Tibial artery (tissue), 4 donors: ENCODE measurements around the gene ZFP36L2.

Experiments used
- DNase-seq, 2 donors: peaks; one replicate each; pipeline ENCODE4 v3.0.0-alpha.2; 2019
- H3K27ac ChIP-seq, 2 donors: fragments of 200-600 bp; sonication (generic) in 1 of 2; 1 replicate in 1 of 2; 2 replicates in 1 of 2; pipeline ENCODE4 v1.5.1; 2018 to 2019; ENCODE audit warnings: mild to moderate bottlenecking in 1 of 2
- H3K27me3 ChIP-seq, 2 donors: fragments of 200-600 bp; sonication (generic) in 1 of 2; one replicate each; pipeline versions ENCODE4 v1.5.1 to v1.6.0; 2016 to 2019
- H3K36me3 ChIP-seq, 3 donors: fragments of 200-600 bp; sonication (generic) in 2 of 3; one replicate each; pipeline ENCODE4 v1.5.1; 2016 to 2019; ENCODE audit warnings: mild to moderate bottlenecking in 2 of 3
- H3K4me1 ChIP-seq, 4 donors: fragments of 200-600 bp; sonication (generic) in 2 of 4; 1 replicate in 3 of 4; 2 replicates in 1 of 4; pipeline ENCODE4 v1.5.1; 2016 to 2019
- H3K4me3 ChIP-seq, 2 donors: fragments of 200-600 bp; sonication (generic) in 1 of 2; 1 replicate in 1 of 2; 2 replicates in 1 of 2; pipeline ENCODE4 v1.5.1; 2018 to 2019; ENCODE audit warnings: mild to moderate bottlenecking in 2 of 2
- H3K9me3 ChIP-seq, 3 donors: fragments of 200-600 bp; sonication (generic) in 1 of 3; one replicate each; pipeline ENCODE4 v1.5.1; 2016 to 2019
- CTCF ChIP-seq, 2 experiments: fragments of 200-600 bp in 1 of 2; fragments of 450-650 bp in 1 of 2; IDR thresholded peaks; one replicate each; pipeline ENCODE4 v1.5.1; 2017 to 2019; ENCODE audit warnings: antibody characterized with exemption in 2 of 2, mild to moderate bottlenecking in 1 of 2, moderate library complexity in 1 of 2
- intact Hi-C: fragments of 100-400 bp; cut with DNase I; formaldehyde crosslinking; loops from one replicate; pipeline ENCODE4 v1.15.0; 2023; ENCODE audit warnings: low total_unique reads

Gene ZFP36L2

GRCh38 chr2:43226558-43226954, at the start of gene ZFP36L2:
Gene ZFP36L2, minus strand, starts transcription at chr2:43226606. Its CDS starts 291 bp downstream, at chr2:43226315.
- intact Hi-C loops = loop anchor here (2.0 to 10.0 kb wide), 5 partner anchors 152 to 311 kb away; no protein-coding TSS in a partner anchor
- Histone ChIP-seq H3K4me3 (peak within 1 kb of the TSS; percentile 87 to 89), H3K9me3 (no peaks in the 10 kb centered on the region), H3K27ac (peak within 1 kb of the TSS; percentile 96 to 99), H3K4me1 (peaks cover 0 to 38% (median 23%) of the 10 kb centered on the region in 4 donors), H3K27me3 (no peaks in the 10 kb centered on the region), H3K36me3 (peaks cover 32 to 54% (median 49%) of the 10 kb centered on the region in 3 donors)
- peak; percentile 93 to 98 for DNase-seq
- no peak for TF ChIP-seq CTCF (IDR thresholded peaks at IDR 0.05)

- DNase-seq = peak in 1 of 2 donors; percentile 12
- no peaks in the 10 kb centered on the region for H3K27me3 ChIP-seq
- peaks cover 0 to 60% (median 46%) of the 10 kb centered on the region in 4 donors for H3K4me1 ChIP-seq
- H3K9me3 ChIP-seq = no peaks in the 10 kb centered on the region
- H3K4me3 ChIP-seq = no peak overlapping the region
- intact Hi-C loops = no loop called here
- peak overlapping the region; percentile 80 to 83 for H3K27ac ChIP-seq
- no peak for TF ChIP-seq CTCF (IDR thresholded peaks at IDR 0.05)
- no peaks in the 10 kb centered on the region for H3K36me3 ChIP-seq
These were observed 48.3 kb upstream of the ZFP36L2 start for GRCh38 chr2:43274721-43275120.

- Histone ChIP-seq H3K27ac (peak overlapping the region; percentile 51 to 83), H3K4me1 (peaks cover 0 to 67% (median 53%) of the 10 kb centered on the region in 4 donors), H3K4me3 (no peak overlapping the region), H3K9me3 (no peaks in the 10 kb centered on the region), H3K27me3 (no peaks in the 10 kb centered on the region), H3K36me3 (no peaks in the 10 kb centered on the region)
- intact Hi-C loops = no loop called here
- TF ChIP-seq CTCF (IDR thresholded peaks at IDR 0.05) = no peak
- peak in 1 of 2 donors; percentile 58 for DNase-seq
These were observed 47.6 kb upstream of the ZFP36L2 start for GRCh38 chr2:43274055-43274454.

GRCh38 chr2:43273529-43273928, 47.1 kb upstream of the ZFP36L2 start:
- Histone ChIP-seq H3K9me3 (no peaks in the 10 kb centered on the region), H3K27ac (peak overlapping the region; percentile 51 to 83), H3K4me1 (peaks cover 0 to 72% (median 58%) of the 10 kb centered on the region in 4 donors), H3K27me3 (no peaks in the 10 kb centered on the region), H3K36me3 (no peaks in the 10 kb centered on the region), H3K4me3 (no peak overlapping the region)
- TF ChIP-seq CTCF (IDR thresholded peaks at IDR 0.05) = no peak
- intact Hi-C loops = no loop called here
- peak; percentile 45 to 76 for DNase-seq

GRCh38 chr2:43270930-43271615, 44.7 kb upstream of the ZFP36L2 start:
- peaks cover 0 to 80% (median 63%) of the 10 kb centered on the region in 4 donors for H3K4me1 ChIP-seq

More at GRCh38 chr2:43270930-43271615, 44.7 kb upstream of the ZFP36L2 start:
- intact Hi-C loops = no loop called here
- Histone ChIP-seq H3K9me3 (no peaks in the 10 kb centered on the region), H3K4me3 (no peak overlapping the region), H3K36me3 (no peaks in the 10 kb centered on the region), H3K27ac (peak overlapping the region; percentile 86 to 90), H3K27me3 (no peaks in the 10 kb centered on the region)
- DNase-seq = peak in 1 of 2 donors; percentile 63
- no peak for TF ChIP-seq CTCF (IDR thresholded peaks at IDR 0.05)
